HG03135 (cell line): ENCODE measurements around the gene KLHL2.

Source experiments
- ATAC-seq: cut with Tn5 transposase; IDR thresholded peaks from one replicate; pipeline ENCODE4 v1.9.1; 2021; ENCODE audit warnings: mild to moderate bottlenecking, moderate library complexity; ENCODE audit not compliant: unreplicated experiment

KLHL2 gene

GRCh38 chr4:165286619-165287340 lies 79.4 kb downstream of the KLHL2 start:
- peak; percentile 76 for ATAC-seq

- ATAC-seq = peak; percentile 76
These were observed 80.9 kb downstream of the KLHL2 start for GRCh38 chr4:165288226-165288625.

GRCh38 chr4:165288639-165289422 lies 81.5 kb downstream of the KLHL2 start:
- ATAC-seq = peak; percentile 29

- no peak for ATAC-seq
These were observed 82.0 kb downstream of the KLHL2 start for GRCh38 chr4:165289423-165289785.

DNA sequence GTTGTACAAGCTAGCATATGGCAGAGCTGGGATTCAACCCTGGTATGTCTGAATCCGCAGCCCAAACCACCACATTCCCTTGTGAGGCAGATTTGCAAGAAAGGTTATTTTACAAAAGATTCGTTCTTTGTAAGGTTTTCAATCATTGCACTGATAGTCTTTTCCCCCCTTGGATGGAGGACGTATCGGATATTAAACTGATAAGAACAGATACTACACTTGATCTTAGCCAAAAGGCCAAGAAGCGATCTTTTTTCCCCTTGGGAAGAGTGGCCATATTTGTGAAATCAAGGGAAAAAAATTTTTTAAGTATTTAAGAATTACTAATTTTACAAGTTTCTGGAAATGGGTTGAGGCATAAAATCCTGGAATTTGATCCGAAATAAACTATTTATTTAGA lies 85.7 kb downstream of the KLHL2 start:
- no peak for ATAC-seq

DNA sequence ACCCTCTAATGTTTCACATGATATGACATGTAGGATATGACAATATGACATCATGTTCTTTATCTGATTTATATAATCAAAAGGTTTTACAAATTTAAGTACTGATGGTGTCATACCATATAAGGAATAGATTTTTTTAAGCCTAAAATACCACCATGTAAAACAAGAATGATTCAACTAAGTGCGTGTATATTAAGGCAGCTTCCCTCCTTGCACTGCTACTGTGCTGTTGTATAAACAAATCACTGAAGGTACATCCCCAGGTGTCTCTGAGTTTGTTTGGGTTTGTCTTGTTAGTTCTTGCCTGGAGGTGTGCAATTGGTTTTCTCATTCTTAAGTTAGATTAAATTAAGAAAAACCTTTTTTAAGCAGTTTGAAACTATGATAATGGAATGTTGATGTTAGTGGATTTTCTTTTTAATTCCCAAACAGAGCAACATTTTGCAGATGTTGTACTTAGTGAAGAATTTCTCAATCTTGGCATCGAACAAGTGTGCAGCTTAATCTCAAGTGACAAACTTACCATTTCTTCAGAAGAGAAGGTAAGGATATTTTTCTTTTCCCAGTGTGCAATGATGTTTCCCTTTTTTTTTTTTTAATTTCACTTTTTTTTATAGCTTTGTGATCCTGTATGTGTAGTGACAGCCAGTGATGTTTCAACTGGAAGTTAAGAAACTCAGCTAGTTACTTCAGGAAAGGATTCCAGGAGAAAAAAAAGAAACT lies 86.7 kb downstream of the KLHL2 start:
- no peak for ATAC-seq

DNA sequence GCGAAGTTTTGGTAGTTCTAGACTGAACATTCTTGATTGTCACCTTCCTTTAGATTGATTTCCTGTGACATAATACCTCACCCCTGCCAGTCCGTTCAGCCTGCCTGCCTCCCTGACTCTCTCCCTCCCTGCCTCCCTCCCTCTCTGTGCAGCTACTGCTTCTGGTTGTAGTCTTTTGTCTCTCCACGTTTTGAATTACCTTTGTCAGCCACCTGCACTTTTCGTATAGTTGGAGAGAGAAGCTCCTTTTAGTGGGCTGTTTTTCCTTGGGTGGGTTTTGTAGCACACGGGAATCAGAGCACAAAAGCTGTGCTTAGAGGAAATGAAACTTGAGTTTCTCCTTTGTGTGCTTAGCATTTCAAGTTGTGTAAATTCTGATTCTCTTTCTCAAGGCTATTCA lies 87.5 kb downstream of the KLHL2 start:
- ATAC-seq = peak; percentile 97

DNA sequence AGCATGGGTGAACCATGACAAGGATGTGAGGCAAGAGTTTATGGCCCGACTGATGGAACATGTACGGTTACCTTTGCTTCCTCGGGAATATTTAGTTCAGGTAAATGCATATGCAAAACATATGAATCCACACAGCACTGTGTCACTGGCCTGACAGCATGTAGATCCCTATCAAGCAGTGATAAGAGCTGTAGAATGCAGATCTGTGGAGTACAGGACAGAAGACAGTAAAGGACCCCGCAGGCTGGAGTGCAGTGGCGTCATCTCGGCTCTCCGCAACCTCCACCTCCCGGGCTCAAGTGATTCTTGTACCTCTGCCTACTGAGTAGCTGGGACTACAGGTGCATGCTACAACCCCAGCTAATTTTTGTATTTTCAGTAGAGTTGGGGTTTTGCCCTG lies 90.3 kb downstream of the KLHL2 start:
- no peak for ATAC-seq

- no peak for ATAC-seq
These were observed 92.2 kb downstream of the KLHL2 start for GRCh38 chr4:165299399-165300060.

DNA sequence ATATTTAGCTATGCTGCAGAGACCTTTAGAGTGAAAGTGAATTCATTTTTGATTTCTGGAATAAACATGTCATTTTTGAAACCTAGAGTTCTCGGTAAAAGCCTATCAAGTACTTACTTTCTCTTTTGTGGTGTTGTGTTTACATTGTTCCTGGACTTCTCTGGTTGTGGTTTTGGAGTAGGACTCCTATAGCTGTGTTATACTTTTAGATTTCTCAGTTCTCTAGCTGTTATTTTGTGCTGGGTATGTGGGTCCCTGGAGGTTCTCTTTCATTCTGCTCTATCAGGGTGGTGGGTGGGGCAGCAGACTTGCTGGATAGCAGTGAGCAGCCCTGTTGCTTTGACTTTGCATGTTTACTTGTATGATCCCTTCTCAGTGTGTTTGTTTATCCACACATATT lies 94.5 kb downstream of the KLHL2 start:
- ATAC-seq = peak; percentile 88

DNA sequence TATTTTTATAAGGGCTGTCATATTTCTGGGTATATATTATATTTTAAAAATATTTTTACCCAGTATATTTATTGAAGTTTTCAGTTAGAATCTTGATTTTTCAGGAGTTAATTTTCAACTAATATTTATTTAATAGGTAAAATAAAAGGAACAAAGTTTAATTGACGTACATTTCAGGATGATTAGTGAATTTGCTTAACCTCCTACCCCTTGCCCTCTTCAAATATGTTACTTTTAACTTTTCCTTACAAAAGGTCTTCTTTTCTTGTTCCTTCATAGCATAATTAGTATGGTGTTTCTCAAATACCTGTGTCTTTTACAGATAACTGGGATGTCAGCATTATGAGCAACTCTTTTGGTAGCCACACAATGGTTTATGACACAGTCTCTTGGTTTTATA lies 95.3 kb downstream of the KLHL2 start:
- no peak for ATAC-seq

DNA sequence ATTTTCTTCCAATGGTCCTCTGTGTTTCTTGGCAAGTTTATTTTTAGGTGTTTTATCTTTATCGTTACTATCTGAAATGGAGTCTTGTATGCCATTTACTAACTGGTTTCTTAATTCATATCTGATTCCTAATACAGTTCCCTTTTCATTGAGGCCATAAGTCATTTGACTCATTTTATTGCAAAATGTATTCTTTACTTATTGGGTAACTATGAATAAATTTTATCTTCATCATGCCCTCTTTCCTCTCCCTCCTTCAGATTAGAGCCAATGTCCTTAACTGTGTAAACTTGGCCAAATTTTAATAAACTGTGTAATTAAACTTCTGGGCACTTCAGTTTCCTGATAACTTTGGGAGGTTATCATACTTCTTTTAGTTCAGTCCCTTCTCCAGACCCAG lies 100.8 kb downstream of the KLHL2 start:
- no peak for ATAC-seq

DNA sequence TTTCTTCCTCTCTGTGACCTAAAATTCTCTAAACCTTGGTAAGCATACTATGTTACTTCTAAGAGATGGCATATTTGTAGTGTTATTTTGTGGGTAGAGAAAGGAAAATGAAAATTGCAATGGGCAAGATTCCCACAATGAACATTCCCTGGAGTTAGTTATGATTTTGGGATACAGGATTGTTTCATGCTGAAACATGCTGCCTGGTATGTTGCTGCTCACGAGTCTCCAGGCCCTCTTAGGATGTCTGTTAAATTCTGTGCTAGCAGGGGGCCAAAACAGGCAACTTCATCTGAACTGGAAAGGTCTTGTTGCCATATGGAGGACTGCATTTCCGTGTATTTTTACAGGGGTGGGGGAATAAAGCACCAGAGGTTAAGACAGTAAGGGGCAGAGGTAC lies 101.2 kb downstream of the KLHL2 start:
- ATAC-seq = no peak

DNA sequence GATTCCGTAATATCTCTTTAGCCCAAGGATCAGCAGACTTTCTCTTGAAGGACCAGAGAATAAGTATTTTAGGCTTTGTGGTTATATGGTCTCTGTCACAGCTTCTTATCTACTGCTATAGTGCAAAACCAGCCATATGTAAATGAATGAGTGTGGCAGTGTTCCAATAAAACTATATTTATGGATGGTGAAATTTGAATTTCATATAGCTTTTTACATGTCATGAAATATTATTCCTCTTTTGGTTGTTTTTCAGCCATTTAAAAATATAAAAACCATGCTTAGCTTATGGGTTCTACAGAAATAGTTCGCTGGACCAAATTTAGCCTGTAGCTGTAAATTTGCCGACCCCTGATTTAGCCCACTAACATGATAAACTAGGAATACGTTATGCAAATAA lies 102.1 kb downstream of the KLHL2 start:
- ATAC-seq = no peak

GRCh38 chr4:165312506-165312905 lies 105.1 kb downstream of the KLHL2 start:
- no peak for ATAC-seq

GRCh38 chr4:165319030-165319429 lies 111.7 kb downstream of the KLHL2 start:
- ATAC-seq = no peak

DNA sequence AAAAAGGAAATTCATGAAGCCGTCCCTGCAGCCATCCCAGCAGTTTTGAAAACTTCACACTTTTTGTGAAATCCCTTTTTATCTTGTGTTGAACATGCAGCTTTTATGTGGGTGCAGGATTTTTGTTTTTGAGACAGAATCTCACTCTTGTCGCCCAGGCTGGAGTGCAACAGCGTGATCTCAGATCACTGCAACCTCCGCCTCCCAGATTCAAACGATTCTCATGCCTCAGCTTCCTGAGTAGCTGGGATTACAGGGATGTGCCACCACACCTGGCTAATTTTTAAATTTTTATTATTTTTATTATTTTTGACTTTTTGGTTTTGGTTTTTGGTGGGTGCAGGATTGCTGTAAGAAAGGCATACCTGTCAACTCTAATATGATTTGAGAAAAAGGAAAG lies 112.1 kb downstream of the KLHL2 start:
- no peak for ATAC-seq

DNA sequence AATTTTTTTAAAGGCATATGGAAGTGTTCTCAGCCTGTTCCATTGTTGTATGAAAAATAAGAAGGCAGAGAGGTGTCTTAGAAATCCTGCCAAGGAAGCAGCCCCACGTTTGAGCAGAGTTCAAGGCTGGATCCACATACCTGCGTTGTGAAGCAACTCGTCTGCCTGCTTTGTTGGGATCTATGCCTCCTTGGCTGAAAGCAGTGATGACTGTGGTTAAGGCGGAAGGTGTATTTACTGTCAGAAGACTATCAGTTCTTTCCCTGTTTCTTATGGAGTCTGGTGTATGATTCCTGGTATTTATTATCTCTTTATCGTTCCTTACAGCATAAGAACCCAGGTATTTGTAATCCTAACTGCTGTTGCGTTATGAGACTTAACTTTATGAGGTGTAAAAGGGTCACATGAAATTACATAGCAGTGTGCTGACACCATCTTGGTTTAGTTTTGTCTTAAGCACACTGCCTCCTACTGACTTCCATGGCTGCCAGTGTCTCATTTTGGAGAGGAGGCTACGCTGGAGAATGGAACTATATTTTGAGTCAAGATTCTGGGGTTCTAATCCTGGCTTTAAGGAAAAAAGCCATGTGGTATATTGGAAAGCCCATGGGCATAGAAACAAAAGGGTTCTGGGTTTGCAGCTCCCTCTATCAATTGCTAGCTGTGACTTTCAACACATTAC lies 117.0 kb downstream of the KLHL2 start:
- no peak for ATAC-seq

- no peak for ATAC-seq
These were observed 117.5 kb downstream of the KLHL2 start for GRCh38 chr4:165324918-165325304.

- no peak for ATAC-seq
These were observed 118.6 kb downstream of the KLHL2 start for GRCh38 chr4:165325732-165326512.
